Motor neuron (in vitro differentiated cells): ENCODE data around the gene THBD. TPM values are rescaled to one million over a fixed set of nuclear protein-coding genes. Genes with fewer than 3 reads are reported as not detected.

ENCODE experiments used
- ATAC-seq, 8 experiments: fragments of 200-7000 bp; cut with Tn5 transposase; replicated peaks in 6 of 8; 2 replicates each; pipeline ENCODE4 v1.8.0; 2021; ENCODE audit warnings: mild to moderate bottlenecking in 8 of 8, moderate library complexity in 8 of 8
- H3K27ac ChIP-seq, 2 donors: fragments of 250-450 bp; sonication (Bioruptor Pico); 2 replicates each; pipeline ENCODE4 v1.9.0; 2021; ENCODE audit warnings: antibody characterized with exemption in 2 of 2, mild to moderate bottlenecking in 2 of 2, moderate library complexity in 1 of 2
- H3K4me1 ChIP-seq, 2 donors: fragments of 250-450 bp; sonication (Bioruptor Pico); replicated peaks in 1 of 2; 2 replicates each; pipeline ENCODE4 v1.6.1; 2021; ENCODE audit warnings: antibody characterized with exemption in 2 of 2, mild to moderate bottlenecking in 2 of 2, moderate library complexity in 1 of 2
- H3K4me3 ChIP-seq, 5 donors: fragments of 250-450 bp; sonication (Bioruptor Pico); 2 replicates each; pipeline ENCODE4 v1.9.0; 2021; ENCODE audit warnings: antibody characterized with exemption in 5 of 5, mild to moderate bottlenecking in 5 of 5, moderate library complexity in 4 of 5
- WGBS, 10 experiments: fragments of 450-650 bp; shearing (Covaris generic); methylation state at CpG; one replicate each; pipeline ENCODE4 v1.0.0; 2022; 5-methylcytosine and 5-hydroxymethylcytosine counted together
- in situ Hi-C, 9 experiments: fragments of 400-800 bp; cut with MboI; loops; one replicate each; pipeline ENCODE4 v1.15.0; 2021; ENCODE audit warnings: low sequenced_read_pairs in 9 of 9, low pct_unique_long_range_greater_than_20kb in 2 of 9; ENCODE audit not compliant: unreplicated experiment in 9 of 9
- total RNA-seq, 8 experiments: library from RNA; unstranded; fragments of 300-600 nt; gene quantifications; 2 replicates each; pipeline versions ENCODE4 v1.2.3 to v1.2.4, GENCODE V29; 2022

Gene THBD
- total RNA-seq, 8 experiments from 2014 or later: 0.04 to 7.3 (median 0.23) TPM

DNA sequence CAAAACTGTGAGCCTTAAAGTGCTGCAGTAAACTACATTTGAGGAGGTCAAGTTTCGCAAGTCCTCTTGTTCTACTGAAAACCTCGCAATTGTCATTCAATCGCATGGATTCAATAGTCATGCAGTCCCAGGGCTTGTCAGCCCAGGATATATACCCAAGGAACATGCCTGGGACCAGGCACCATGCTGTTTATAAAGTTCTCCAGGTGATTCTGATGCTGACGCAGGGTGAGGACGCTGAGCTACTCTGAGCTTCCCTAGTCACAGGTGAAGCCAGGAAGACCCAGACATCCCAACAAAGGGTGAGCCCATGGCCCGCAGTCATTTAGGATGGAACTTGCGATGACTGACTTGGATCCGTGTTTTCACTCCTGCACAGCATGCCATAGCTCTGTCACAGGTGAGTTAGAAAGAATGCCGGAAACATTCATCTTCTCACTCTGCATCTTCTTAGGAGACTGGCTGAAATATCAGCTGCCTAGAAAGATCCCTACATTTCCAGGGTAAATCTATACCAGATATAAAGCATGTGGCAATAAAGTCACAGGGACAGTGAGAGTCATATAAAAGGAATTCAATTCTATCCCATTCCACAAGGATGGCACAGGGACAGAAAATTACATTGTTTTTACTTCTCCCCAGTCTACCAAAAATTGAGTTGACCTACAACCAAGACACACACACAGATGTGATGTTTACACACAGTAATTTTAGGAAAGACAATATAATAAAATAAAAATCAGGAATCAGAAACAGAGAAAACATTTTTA is 41.4 kb downstream of the THBD start:
- Histone ChIP-seq H3K4me1 (no peaks in the 10 kb centered on the region), H3K27ac (no peak overlapping the region), H3K4me3 (no peak overlapping the region)
- in situ Hi-C loops: no loop called here
- 55 to 93% (median 78%) methylated on average over 2 to 9 of the region's 9 CpGs; no CpG with 5 or more reads in 2 of the 10 experiments for whole genome bisulfite sequencing, 10 experiments
- no peak for ATAC-seq

DNA sequence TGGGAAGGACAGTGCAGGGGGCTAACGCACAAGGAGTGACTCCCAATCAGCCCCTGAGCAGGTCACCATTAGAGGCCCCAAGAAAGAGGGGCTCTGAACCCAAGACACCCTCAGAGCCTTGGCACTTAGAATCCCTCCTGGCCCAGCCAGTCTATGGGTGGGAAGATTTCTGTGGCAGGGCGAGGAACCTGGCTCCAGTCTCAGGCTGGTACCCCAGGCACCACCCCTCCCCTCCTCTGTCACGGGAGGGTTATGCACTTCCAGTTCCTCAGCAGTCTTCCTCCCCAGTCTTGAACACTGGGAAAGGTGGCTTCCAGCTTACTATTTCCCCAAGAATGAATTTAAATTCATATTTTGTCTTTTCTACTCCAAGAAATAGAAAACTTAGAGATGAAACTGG is 42.0 kb downstream of the THBD start:
- WGBS, 10 experiments: 33 to 100% (median 67%) methylated on average over 1 to 3 of the region's 3 CpGs; no CpG with 5 or more reads in 5 of the 10 experiments
- no peak overlapping the region for H3K4me3 ChIP-seq
- in situ Hi-C loops: no loop called here
- H3K4me1 ChIP-seq: no peaks in the 10 kb centered on the region
- H3K27ac ChIP-seq: no peak overlapping the region
- no peak for ATAC-seq

DNA sequence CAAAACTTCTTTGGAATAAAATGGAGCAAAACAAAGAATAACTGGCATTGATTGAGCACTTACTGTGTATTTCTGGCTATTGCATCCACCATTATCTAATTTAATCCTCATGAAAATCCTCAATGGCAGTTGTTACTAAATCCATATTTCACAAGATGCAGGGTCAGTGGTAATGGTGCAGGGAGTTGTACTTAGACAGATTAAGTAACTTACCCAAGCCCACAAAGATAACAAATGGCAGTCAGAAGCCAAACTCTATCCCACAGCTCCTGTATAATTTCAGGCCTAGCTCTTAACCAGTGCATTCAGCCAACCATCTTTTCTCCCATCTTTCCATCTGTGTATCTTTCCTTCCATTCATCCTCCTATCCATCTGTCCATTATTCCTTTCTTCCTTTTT is 43.7 kb downstream of the THBD start:
- in situ Hi-C loops: no loop called here
- H3K4me3 ChIP-seq: no peak overlapping the region
- H3K27ac ChIP-seq: no peak overlapping the region
- H3K4me1 ChIP-seq: no peaks in the 10 kb centered on the region
- no peak for ATAC-seq

DNA sequence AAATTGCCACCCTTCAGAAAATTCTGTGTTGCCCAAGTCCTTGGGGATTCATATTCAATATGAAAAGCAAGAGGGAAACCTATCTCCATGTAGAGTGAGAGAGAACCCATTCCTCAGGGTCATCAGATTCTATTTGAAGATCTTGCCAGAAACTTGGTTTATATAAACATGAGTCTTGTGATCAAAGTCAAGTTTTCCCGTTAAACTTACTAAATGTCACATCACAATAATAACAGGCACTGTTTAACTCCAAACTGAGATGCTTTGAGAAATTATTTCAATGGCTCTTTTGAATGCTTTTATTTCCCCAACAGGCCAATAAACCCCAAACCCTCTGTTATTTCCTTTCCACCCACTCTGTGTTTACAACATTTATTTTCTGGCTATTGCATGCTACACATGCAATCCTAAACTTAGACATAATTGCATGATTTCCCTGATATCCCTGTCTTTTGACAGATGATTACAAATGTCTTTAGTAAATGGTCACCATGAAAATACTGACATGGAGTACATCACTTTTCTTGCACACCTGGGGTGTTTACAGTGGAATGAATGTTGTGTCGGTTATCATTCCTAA is 45.5 kb downstream of the THBD start:
- in situ Hi-C loops: no loop called here
- no peaks in the 10 kb centered on the region for H3K4me1 ChIP-seq
- no peak overlapping the region for H3K27ac ChIP-seq
- WGBS, 10 experiments: 0 to 100% (median 80%) methylated on average over 1 to 2 of the region's 2 CpGs; no CpG with 5 or more reads in 1 of the 10 experiments
- ATAC-seq: no peak
- no peak overlapping the region for H3K4me3 ChIP-seq

DNA sequence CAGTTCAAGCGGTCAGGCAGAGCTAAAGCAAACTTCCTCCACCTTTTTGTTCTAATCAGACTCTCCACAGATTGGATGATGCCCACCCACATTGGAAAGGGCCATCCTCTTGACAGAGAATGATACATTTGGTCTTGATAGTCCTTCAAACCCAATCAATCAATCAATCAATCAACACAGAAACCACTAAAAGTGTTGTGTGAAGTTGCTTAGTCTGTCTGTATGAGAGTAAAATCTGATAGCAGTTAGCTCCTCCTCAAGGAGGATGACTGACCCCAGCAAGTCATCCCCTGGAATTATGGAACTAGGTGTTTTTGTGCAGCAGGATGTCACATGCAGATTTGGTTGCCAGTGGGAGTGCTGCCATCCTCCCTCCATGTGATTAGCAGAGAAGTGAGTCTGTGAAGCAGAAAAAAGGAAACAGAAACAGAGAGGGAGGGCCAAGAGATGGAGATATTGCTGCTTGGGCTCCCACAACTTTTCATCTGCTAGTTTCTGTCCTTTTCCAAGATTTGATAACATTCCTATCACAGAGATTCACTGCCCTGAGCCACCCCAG is 46.3 kb downstream of the THBD start:
- Histone ChIP-seq H3K4me1 (no peaks in the 10 kb centered on the region), H3K4me3 (no peak overlapping the region), H3K27ac (no peak overlapping the region)
- in situ Hi-C loops: no loop called here
- ATAC-seq: peak in 1 of 8 experiments; percentile 61
- 25 to 100% (median 83%) methylated on average over 1 of the region's 1 CpG; no CpG with 5 or more reads in 2 of the 10 experiments for WGBS, 10 experiments

DNA sequence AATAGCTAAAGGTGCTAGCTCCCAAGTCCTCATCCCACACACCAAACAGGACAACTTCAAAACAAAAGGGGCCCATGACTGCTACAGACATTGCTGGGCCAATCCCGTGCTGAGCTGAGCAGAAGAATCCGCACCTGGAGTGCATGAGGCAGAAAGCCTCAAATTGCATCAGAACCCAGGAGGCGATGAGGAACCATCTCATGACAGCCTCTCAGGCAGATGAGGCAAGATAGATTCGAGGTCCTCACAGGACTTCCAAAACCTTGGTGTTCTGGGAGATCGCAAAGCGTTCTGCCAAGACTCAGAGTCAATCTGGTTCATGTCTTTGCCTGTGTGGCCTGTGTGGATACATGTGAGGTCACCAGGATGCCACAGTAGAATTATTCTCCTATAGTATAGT is 47.2 kb downstream of the THBD start:
- 60 to 100% (median 80%) methylated on average over 1 to 4 of the region's 6 CpGs; no CpG with 5 or more reads in 5 of the 10 experiments for WGBS, 10 experiments
- Histone ChIP-seq H3K4me1 (no peaks in the 10 kb centered on the region), H3K4me3 (no peak overlapping the region), H3K27ac (no peak overlapping the region)
- ATAC-seq: no peak
- in situ Hi-C loops: no loop called here

DNA sequence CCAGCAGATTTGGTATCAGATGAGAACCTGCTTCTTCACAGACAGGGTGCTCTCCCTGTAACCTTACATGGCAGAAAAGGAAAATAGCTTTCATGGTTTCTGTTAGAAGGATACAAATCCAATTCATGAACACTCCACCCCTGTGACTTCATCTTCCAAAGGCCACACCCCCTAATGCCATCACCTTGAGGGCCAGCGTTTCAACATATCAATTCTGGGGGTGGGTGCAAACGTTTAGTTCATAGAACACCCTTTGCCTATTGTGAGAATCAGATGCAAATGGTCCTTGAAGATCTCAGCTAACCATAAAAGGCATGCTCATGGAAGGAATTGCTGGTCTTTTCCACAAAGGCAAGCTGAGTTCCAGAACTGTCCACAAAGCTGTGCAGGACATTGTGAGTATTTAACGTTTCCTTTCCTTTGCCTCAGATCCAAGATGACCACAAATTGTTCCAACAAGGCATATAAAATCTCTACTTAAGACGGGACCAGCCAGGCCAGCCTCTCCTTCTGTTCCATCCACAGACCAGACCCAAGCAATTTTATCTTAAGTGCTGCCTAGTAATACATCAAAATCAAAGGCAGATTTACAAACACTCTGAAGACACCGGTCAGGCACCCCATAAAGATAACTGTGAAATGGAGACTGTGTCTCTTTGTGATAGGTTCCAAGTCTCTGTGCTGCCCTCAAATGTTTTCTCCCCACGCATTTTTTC is 49.1 kb downstream of the THBD start:
- no peak overlapping the region for H3K4me3 ChIP-seq
- H3K4me1 ChIP-seq: no peaks in the 10 kb centered on the region
- peak in 2 of 8 experiments; percentile 60 to 65 for ATAC-seq
- 10 to 100% (median 61%) methylated on average over 1 to 4 of the region's 6 CpGs for WGBS, 10 experiments
- no peak overlapping the region for H3K27ac ChIP-seq
- in situ Hi-C loops: no loop called here

DNA sequence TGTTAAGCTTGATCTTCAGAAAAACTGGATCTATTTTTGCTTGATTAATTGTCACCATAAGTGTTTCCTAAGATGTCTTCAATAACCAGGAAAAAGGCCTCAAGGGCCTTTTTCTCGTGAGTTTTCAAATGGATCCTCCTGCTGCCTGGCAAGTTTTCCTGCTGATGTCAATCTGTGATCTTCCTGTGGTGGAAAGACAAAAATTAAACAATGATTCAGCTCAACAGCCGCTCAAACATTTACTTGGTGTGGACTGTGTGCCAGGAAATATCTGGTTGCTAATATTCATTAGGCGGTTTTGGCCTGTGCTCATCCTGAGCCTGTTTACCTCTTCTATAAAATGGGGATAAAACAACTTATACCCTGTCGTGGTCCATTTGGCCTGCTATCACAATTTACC is 49.7 kb downstream of the THBD start:
- WGBS, 10 experiments: 0 to 83% (median 56%) methylated on average over 1 to 3 of the region's 4 CpGs; no CpG with 5 or more reads in 1 of the 10 experiments
- ATAC-seq: peak in 2 of 8 experiments; percentile 16 to 46
- in situ Hi-C loops: no loop called here
- Histone ChIP-seq H3K4me1 (no peaks in the 10 kb centered on the region), H3K27ac (no peak overlapping the region), H3K4me3 (no peak overlapping the region)

DNA sequence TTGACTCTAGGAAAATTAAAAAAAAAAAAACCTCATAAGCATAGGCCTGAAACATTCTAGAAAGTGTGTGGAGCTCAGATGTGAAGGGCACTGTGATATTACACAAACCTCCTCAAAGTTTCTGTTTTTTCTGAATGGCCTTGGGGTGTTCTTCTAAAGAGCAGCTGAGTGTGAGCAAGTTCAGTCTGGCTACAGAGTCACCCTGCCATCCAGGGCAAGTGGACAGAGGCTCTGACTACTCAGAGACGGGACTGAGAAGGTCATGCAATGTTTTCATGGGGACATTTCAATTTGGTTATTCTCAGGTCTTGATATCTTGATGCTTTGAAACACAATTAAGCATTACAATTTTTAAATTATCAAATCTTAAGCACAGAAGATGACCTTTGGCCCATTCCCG is 51.0 kb downstream of the THBD start:
- Histone ChIP-seq H3K4me1 (no peaks in the 10 kb centered on the region), H3K27ac (no peak overlapping the region), H3K4me3 (no peak overlapping the region)
- in situ Hi-C loops: no loop called here
- no peak for ATAC-seq
- WGBS, 10 experiments: 17 to 80% (median 60%) methylated on average over 1 of the region's 2 CpGs; no CpG with 5 or more reads in 5 of the 10 experiments

DNA sequence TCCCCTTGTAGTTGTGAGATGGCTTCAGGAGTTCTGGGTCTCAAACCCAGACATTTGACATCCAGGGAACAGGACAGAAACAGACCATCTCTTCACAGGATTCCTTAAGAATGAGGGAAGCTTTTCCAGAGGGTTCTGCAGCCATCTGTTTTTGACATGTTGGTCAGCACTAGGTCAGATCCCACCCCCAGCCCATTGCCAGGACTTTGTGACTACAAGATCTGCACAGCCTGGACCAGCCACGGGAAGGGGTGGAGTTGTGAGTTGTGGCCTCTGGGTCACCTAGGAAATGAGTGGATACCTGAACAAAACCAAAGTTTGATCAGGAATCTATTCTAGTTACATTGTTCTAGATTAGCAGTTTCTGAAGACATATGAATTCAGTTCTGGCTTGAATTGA is 53.5 kb downstream of the THBD start:
- no peak for ATAC-seq
- WGBS, 10 experiments: 0 to 67% (median 20%) methylated on average over 1 of the region's 1 CpG; no CpG with 5 or more reads in 4 of the 10 experiments
- H3K27ac ChIP-seq: no peak overlapping the region
- in situ Hi-C loops: no loop called here
- no peak overlapping the region for H3K4me3 ChIP-seq
- no peaks in the 10 kb centered on the region for H3K4me1 ChIP-seq

Other genes with a start within 250 kb of the THBD start
- gene SSTR4, start 14.4 kb downstream of the THBD start, total RNA-seq: under 1 TPM in 4 of 8 experiments, not detected in 4; 0.13 to 0.62 (median 0.35) TPM
- under 1 TPM in 7 of 8 experiments, not detected in 1; under 0.01 to 0.38 (median 0.09) TPM for gene CD93, start 36.7 kb upstream of the THBD start, total RNA-seq